ENCODE results near the gene NSD2.

The NSD2 gene

GRCh38 chr4:1981251-1982058 is 110.3 kb downstream of the NSD2 start:
- no peak for ATAC-seq (replicated peaks)
- Mint-ChIP-seq H3K4me1 (ENCODE audit: low read depth in 2 of 2) (no peaks in the 10 kb centered on the region), H3K27ac (peak overlapping the region; percentile 75 to 86), H3K4me3 (no peak overlapping the region), H3K36me3 (ENCODE audit: insufficient read depth) (peaks cover 76% of the 10 kb centered on the region), H3K27me3 (no peaks in the 10 kb centered on the region), H3K9me3 (no peaks in the 10 kb centered on the region)
- DNase-seq, result no peak

GRCh38 chr4:1982124-1983052 is 111.2 kb downstream of the NSD2 start:
- H3K9me3 Mint-ChIP-seq, result no peaks in the 10 kb centered on the region
- H3K27me3 Mint-ChIP-seq, result no peaks in the 10 kb centered on the region
- peaks cover 71% of the 10 kb centered on the region for H3K36me3 Mint-ChIP-seq (ENCODE audit: insufficient read depth)
- H3K4me1 Mint-ChIP-seq (ENCODE audit: low read depth in 2 of 2), result no peaks in the 10 kb centered on the region
- no peak overlapping the region for H3K4me3 Mint-ChIP-seq
- peak overlapping the region; percentile 56 to 75 for H3K27ac Mint-ChIP-seq
- ATAC-seq (replicated peaks) (no peak), DNase-seq (no peak)

DNA sequence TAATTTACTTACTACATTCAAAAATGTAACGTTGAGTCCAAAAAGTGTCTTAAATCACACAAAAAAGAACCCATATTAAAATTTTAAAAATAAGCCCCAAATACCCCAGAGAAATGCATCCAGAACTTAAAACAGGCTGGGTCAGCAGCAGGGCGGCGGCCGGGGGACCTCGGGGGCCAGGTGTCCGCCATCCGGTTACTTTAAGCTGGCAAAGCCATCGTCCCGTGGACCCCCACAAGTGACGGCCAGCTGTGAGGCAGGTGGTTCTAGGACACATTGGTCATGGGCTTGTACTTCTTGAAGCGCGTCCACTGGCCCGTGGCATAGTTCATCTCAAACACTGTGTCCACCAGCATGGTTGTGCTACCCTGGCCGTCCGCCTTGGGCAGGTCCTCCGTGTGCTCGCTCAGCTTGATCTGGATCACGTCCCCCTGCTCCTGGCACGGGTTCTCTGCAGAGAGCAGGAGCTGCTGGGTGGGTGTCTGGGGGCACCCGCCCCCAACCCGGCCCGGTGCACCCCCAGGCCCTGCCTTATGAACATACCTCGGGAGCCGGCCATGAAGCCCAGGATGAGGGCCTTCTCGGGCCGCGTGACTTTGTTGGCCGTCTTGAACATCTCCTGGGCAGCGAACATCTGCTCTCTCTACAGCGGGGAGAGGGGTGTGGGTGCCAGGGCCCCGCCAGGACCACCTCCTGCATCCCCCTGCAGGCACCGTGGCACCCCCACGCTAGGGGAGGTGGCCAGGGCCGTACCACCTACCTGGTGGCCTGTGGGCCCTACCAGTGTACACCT is 112.1 kb downstream of the NSD2 start:
- Mint-ChIP-seq H3K27me3 (no peaks in the 10 kb centered on the region), H3K4me1 (ENCODE audit: low read depth in 2 of 2) (no peaks in the 10 kb centered on the region), H3K27ac (peak overlapping the region; percentile 56 to 75), H3K36me3 (ENCODE audit: insufficient read depth) (peaks cover 72% of the 10 kb centered on the region), H3K4me3 (no peak overlapping the region), H3K9me3 (no peaks in the 10 kb centered on the region)
- no peak for DNase-seq
- ATAC-seq (replicated peaks), result no peak

DNA sequence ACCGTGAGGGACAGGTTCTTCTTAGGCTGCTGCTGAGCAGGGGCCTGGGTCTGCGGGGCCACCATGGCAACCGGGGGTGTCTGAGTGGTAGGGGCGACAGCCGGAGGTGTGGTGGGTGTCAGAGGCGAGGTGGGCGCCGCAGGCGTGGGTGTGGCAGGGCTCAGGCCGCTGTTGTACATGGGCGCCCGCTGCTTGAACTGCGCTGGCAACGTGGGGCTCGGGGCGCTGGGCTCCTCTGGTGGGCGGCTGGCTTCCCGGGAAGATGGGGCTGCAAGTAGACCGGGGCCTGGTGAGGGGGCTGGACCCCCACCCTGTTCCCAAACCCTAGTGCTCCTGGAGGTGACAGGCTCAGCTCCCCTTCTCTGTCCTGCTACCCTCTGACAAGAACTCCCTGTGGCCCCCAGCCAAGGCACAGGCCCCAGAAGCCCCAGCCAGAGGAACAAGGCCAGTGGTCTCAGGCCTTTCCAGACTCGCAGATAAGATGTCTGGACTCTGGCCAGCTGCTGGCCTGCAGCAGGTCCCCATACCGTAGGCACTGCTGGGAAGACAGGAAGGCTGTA is 112.7 kb downstream of the NSD2 start:
- Mint-ChIP-seq H3K4me3 (no peak overlapping the region), H3K27ac (no peak overlapping the region), H3K36me3 (ENCODE audit: insufficient read depth) (peaks cover 77% of the 10 kb centered on the region), H3K9me3 (no peaks in the 10 kb centered on the region), H3K4me1 (ENCODE audit: low read depth in 2 of 2) (no peaks in the 10 kb centered on the region), H3K27me3 (no peaks in the 10 kb centered on the region)
- ATAC-seq (replicated peaks) (no peak), DNase-seq (no peak)

GRCh38 chr4:1984406-1985191 is 113.4 kb downstream of the NSD2 start:
- no peak overlapping the region for H3K4me3 Mint-ChIP-seq
- DNase-seq (no peak), ATAC-seq (replicated peaks) (no peak)
- H3K27me3 Mint-ChIP-seq, result no peaks in the 10 kb centered on the region
- H3K4me1 Mint-ChIP-seq (ENCODE audit: low read depth in 2 of 2), result no peaks in the 10 kb centered on the region
- H3K9me3 Mint-ChIP-seq, result no peaks in the 10 kb centered on the region
- H3K36me3 Mint-ChIP-seq (ENCODE audit: insufficient read depth), result peaks cover 74% of the 10 kb centered on the region
- H3K27ac Mint-ChIP-seq, result peak overlapping the region in 1 of 2 donors; percentile 75

- no peak for DNase-seq
- ATAC-seq (replicated peaks), result no peak
- H3K36me3 Mint-ChIP-seq (ENCODE audit: insufficient read depth), result peaks cover 73% of the 10 kb centered on the region
Observed at GRCh38 chr4:1985294-1985693, 114.1 kb downstream of the NSD2 start.

DNA sequence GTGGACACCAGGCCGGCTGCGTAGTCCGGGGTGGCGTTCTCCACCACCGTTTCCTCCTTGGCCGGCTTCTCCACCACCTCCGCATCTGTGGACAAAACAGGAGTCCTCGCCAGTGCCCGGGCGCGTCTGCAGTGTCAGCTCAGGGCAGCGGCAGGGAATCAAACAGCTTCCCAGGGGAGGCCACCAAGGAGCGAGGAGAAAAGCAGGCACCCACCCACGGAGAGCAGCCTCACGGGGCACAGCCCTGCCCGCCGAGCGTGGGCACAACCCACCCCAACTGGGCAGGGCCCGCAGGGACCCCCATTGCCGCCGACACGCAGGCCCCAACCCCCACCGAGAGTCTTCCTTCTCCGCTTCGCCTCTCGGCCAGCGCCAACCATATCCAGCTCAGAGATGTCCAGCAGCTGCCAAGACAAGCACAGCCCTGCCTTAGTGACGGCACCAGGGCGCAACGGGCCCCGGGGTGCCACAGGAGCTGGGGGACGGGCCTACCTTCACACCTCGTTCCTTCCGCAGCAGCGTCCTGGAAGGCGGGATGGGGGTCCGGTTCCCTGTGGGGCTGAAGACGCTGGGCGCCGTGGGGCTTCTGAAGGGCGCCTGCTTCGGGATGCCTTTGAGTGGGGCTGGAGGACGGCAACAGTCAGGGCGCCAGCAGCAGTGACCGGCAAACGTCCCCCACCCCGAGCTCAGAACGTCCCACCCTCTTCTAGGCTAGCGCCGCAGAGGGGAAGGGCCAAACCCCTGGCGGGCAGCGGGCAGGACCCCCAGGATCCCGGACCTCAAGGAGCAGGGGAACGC is 114.8 kb downstream of the NSD2 start:
- no peaks in the 10 kb centered on the region for H3K27me3 Mint-ChIP-seq
- no peak for DNase-seq
- H3K4me3 Mint-ChIP-seq, result no peak overlapping the region
- ATAC-seq (replicated peaks), result no peak
- no peak overlapping the region for H3K27ac Mint-ChIP-seq
- no peaks in the 10 kb centered on the region for H3K4me1 Mint-ChIP-seq (ENCODE audit: low read depth in 2 of 2)
- no peaks in the 10 kb centered on the region for H3K9me3 Mint-ChIP-seq
- H3K36me3 Mint-ChIP-seq (ENCODE audit: insufficient read depth), result peaks cover 73% of the 10 kb centered on the region

More at GRCh38 chr4:1985294-1985693, 114.1 kb downstream of the NSD2 start:
- Mint-ChIP-seq H3K4me1 (ENCODE audit: low read depth in 2 of 2) (no peaks in the 10 kb centered on the region), H3K27me3 (no peaks in the 10 kb centered on the region), H3K4me3 (no peak overlapping the region), H3K9me3 (no peaks in the 10 kb centered on the region), H3K27ac (no peak overlapping the region)

- Mint-ChIP-seq H3K27me3 (no peaks in the 10 kb centered on the region), H3K4me3 (no peak overlapping the region), H3K9me3 (no peaks in the 10 kb centered on the region)
Observed at GRCh38 chr4:1986578-1987210, 115.5 kb downstream of the NSD2 start.

DNA sequence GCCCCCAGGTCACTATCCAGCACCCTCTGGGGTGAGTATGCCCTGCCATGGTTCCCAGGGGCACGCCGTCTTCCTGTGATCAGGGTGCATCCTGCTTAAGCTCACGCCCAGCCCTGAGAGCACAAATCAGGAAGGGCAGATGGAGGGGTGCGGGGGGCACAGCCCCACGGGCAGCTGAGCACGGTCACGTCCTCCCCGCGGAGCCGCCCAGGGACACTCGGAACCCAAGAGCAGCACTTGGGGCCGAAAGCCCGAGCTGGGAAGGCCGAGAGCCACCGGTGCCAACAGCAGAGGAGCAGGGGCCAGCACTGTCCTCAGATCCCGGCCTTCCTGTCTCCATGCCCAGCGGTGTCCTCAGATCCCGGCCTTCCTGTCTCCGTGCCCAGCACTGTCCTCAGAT is 116.1 kb downstream of the NSD2 start:
- ATAC-seq (replicated peaks), result no peak
- Mint-ChIP-seq H3K4me3 (no peak overlapping the region), H3K27ac (no peak overlapping the region), H3K4me1 (ENCODE audit: low read depth in 2 of 2) (no peaks in the 10 kb centered on the region), H3K27me3 (no peaks in the 10 kb centered on the region), H3K9me3 (no peaks in the 10 kb centered on the region), H3K36me3 (ENCODE audit: insufficient read depth) (peaks cover 68% of the 10 kb centered on the region)
- no peak for DNase-seq

More at GRCh38 chr4:1986578-1987210, 115.5 kb downstream of the NSD2 start:
- Mint-ChIP-seq H3K36me3 (ENCODE audit: insufficient read depth) (peaks cover 71% of the 10 kb centered on the region), H3K4me1 (ENCODE audit: low read depth in 2 of 2) (no peaks in the 10 kb centered on the region), H3K27ac (no peak overlapping the region)
- no peak for DNase-seq
- ATAC-seq (replicated peaks), result no peak

DNA sequence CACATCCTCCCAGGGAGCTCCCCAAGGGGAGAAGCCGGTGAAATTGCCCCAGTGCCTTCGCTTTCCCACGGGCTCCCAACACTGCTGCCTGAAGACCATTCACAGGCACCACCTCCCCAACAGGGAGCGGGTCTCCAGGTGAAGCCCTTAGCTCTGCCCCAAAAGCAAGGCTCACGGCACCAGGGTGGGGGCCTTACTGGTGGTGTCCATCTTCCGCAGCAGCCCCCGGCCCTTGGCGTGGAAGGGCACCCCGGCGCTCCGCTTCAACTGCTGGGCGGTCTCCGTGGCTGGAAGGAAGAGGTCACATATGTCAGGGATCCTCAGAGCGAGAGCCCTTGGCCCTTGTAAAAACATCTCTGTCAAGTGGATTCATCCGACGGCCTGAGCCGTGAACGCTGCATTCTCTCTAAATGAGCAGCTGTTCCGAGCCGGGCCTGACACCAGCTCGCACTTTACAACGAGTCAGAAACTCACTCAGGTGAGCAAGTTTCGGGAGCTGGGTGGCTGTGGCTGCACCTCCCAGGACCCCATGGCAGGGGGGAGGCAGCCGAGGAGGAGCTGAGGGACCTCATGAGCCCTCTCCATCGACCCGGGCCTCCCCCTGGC is 116.6 kb downstream of the NSD2 start:
- no peaks in the 10 kb centered on the region for H3K27me3 Mint-ChIP-seq
- H3K4me3 Mint-ChIP-seq, result no peak overlapping the region
- H3K4me1 Mint-ChIP-seq (ENCODE audit: low read depth in 2 of 2), result no peaks in the 10 kb centered on the region
- H3K9me3 Mint-ChIP-seq, result no peaks in the 10 kb centered on the region
- no peak for ATAC-seq (replicated peaks)
- no peak overlapping the region for H3K27ac Mint-ChIP-seq
- no peak for DNase-seq
- H3K36me3 Mint-ChIP-seq (ENCODE audit: insufficient read depth), result peaks cover 63% of the 10 kb centered on the region

DNA sequence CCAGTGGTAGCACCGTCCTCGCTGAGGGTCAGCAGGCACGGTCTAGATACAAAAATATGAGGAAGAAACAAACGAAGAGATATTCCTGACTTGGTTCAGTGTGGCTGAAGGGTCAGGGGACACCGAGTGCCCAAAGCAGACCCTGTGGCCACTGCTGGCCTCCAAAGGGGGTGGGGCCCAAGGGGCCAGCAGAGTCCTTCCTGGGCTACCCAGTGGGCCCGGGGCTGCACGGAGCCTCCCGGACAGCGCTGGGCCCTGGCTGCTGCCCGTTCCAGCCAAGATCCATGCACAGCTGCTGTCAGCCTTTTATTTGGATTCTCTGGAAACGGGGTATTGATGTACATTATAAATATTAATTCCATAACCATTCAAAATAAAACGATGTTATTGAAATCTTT is 117.1 kb downstream of the NSD2 start:
- ATAC-seq (replicated peaks) (no peak), DNase-seq (no peak)
- no peak overlapping the region for H3K27ac Mint-ChIP-seq
- H3K4me1 Mint-ChIP-seq (ENCODE audit: low read depth in 2 of 2), result no peaks in the 10 kb centered on the region
- H3K36me3 Mint-ChIP-seq (ENCODE audit: insufficient read depth), result peaks cover 65% of the 10 kb centered on the region
- no peaks in the 10 kb centered on the region for H3K27me3 Mint-ChIP-seq
- H3K9me3 Mint-ChIP-seq, result no peaks in the 10 kb centered on the region
- H3K4me3 Mint-ChIP-seq, result no peak overlapping the region
